GM12878 (cell line): ENCODE results near the gene NUP50.

ENCODE experiments used
- EGR1 ChIP-seq, 2 experiments: IDR thresholded peaks; 1 replicate in 1 of 2; 2 replicates in 1 of 2; pipeline ENCODE4 v1.6.1; 2011 to 2012; ENCODE audit warnings: low read depth in 2 of 2, low read length in 2 of 2, borderline replicate concordance in 1 of 2, mild to moderate bottlenecking in 1 of 2, moderate library complexity in 1 of 2
- EP300 ChIP-seq, 2 experiments: fragments of 150-350 bp in 1 of 2; IDR thresholded peaks; 2 replicates each; pipeline ENCODE4 v1.6.1; 2011 to 2012; ENCODE audit warnings: low read depth in 2 of 2, low read length in 2 of 2, borderline replicate concordance in 1 of 2, improper control_type of control experiment in 1 of 2, inconsistent platforms in 1 of 2; ENCODE audit not compliant: control insufficient read depth in 1 of 2
- KDM1A ChIP-seq: fragments of 200-600 bp; sonication (generic); IDR thresholded peaks from 2 replicates; pipeline ENCODE4 v1.6.1; 2016; ENCODE audit warnings: borderline replicate concordance
- MAX ChIP-seq: IDR thresholded peaks from 2 replicates; pipeline ENCODE4 v1.6.1; 2012; ENCODE audit warnings: low read depth, low read length, improper control_type of control experiment
- MTA3 ChIP-seq: IDR thresholded peaks from 2 replicates; pipeline ENCODE4 v1.6.1; 2012; ENCODE audit warnings: low read length, inconsistent platforms, borderline replicate concordance
- NBN ChIP-seq: fragments of 450-650 bp; IDR thresholded peaks from 2 replicates; pipeline ENCODE4 v1.6.1; 2016
- POLR2A ChIP-seq: IDR thresholded peaks from 2 replicates; pipeline ENCODE4 v1.6.1; 2011; ENCODE audit warnings: low read depth, mild to moderate bottlenecking, low read length
- POLR2AphosphoS5 ChIP-seq: IDR thresholded peaks from 2 replicates; pipeline ENCODE4 v1.6.1; 2011; ENCODE audit warnings: mild to moderate bottlenecking, low read length, inconsistent platforms
- REST ChIP-seq: IDR thresholded peaks from 2 replicates; pipeline ENCODE4 v1.6.1; 2012; ENCODE audit warnings: mild to moderate bottlenecking, low read depth, low read length
- SMC3 ChIP-seq: IDR thresholded peaks from 2 replicates; pipeline ENCODE4 v1.6.1; 2011; ENCODE audit warnings: low read length, improper control_type of control experiment, borderline replicate concordance
- TAF1 ChIP-seq: IDR thresholded peaks from 2 replicates; pipeline ENCODE4 v1.6.1; 2011; ENCODE audit warnings: mild to moderate bottlenecking, low read depth, low read length, borderline replicate concordance
- ZNF24 ChIP-seq: fragments of 450-650 bp; IDR thresholded peaks from 2 replicates; pipeline ENCODE4 v1.6.1; 2017; ENCODE audit warnings: antibody characterized with exemption, mild to moderate bottlenecking
- TF ChIP-seq, protein P1 (sequence below), 3 experiments: IDR thresholded peaks in 2 of 3; conservative IDR thresholded peaks in 1 of 3; 2 replicates each; pipeline ENCODE4 v1.5.1; 2011; ENCODE audit warnings: low read depth in 3 of 3, low read length in 3 of 3, mild to moderate bottlenecking in 3 of 3, control low read depth in 2 of 3, moderate library complexity in 2 of 3, inconsistent platforms in 1 of 3, mixed read lengths in 1 of 3; ENCODE audit not compliant: control insufficient read depth in 2 of 3, insufficient read depth in 1 of 3; ENCODE audit errors: extremely low read depth in 1 of 3
- TF ChIP-seq, protein P2 (sequence below): fragments of 450-650 bp; IDR thresholded peaks from 2 replicates; pipeline ENCODE4 v1.6.1; 2016; ENCODE audit warnings: mild to moderate bottlenecking

GRCh38 chr22:45142376-45142775 lies 21.3 kb upstream of the NUP50 start:
- TF ChIP-seq POLR2AphosphoS5 (no peak), MAX (no peak), REST (no peak), POLR2A (no peak), EGR1 (IDR thresholded peaks at IDR 0.05; ENCODE audit: borderline replicate concordance in 1 of 2, low read depth in 2 of 2, low read length in 2 of 2) (no peak), KDM1A (no peak), NBN (no peak), TAF1 (no peak), SMC3 (no peak), ZNF24 (no peak), MTA3 (no peak), EP300 (IDR thresholded peaks at IDR 0.05; ENCODE audit: borderline replicate concordance in 1 of 2, control insufficient read depth in 1 of 2, low read depth in 2 of 2, low read length in 2 of 2) (no peak)
- TF ChIP-seq, protein P1, sequence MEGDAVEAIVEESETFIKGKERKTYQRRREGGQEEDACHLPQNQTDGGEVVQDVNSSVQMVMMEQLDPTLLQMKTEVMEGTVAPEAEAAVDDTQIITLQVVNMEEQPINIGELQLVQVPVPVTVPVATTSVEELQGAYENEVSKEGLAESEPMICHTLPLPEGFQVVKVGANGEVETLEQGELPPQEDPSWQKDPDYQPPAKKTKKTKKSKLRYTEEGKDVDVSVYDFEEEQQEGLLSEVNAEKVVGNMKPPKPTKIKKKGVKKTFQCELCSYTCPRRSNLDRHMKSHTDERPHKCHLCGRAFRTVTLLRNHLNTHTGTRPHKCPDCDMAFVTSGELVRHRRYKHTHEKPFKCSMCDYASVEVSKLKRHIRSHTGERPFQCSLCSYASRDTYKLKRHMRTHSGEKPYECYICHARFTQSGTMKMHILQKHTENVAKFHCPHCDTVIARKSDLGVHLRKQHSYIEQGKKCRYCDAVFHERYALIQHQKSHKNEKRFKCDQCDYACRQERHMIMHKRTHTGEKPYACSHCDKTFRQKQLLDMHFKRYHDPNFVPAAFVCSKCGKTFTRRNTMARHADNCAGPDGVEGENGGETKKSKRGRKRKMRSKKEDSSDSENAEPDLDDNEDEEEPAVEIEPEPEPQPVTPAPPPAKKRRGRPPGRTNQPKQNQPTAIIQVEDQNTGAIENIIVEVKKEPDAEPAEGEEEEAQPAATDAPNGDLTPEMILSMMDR (IDR thresholded peaks at IDR 0.05 in 2 of 3, conservative IDR thresholded peaks at IDR 0.05 in 1 of 3; ENCODE audit: control insufficient read depth in 2 of 3, extremely low read depth in 1 of 3, insufficient read depth in 1 of 3, low read depth in 3 of 3, low read length in 3 of 3) = no peak
- TF ChIP-seq, protein P2, sequence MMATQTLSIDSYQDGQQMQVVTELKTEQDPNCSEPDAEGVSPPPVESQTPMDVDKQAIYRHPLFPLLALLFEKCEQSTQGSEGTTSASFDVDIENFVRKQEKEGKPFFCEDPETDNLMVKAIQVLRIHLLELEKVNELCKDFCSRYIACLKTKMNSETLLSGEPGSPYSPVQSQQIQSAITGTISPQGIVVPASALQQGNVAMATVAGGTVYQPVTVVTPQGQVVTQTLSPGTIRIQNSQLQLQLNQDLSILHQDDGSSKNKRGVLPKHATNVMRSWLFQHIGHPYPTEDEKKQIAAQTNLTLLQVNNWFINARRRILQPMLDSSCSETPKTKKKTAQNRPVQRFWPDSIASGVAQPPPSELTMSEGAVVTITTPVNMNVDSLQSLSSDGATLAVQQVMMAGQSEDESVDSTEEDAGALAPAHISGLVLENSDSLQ = no peak
